Rectal smooth muscle tissue (tissue), 1 donor: Measurements from ENCODE around the gene NAP1L4.

Experiments used
- H3K27ac ChIP-seq: one replicate; pipeline ENCODE4 v1.7.0; 2013; ENCODE audit warnings: low read depth, low read length, inconsistent platforms
- H3K27me3 ChIP-seq: one replicate; pipeline ENCODE4 v1.7.0; 2013; ENCODE audit warnings: low read length; ENCODE audit not compliant: control insufficient read depth, insufficient read depth
- H3K36me3 ChIP-seq: one replicate; pipeline ENCODE4 v1.7.0; 2013; ENCODE audit warnings: low read length; ENCODE audit not compliant: control insufficient read depth, insufficient read depth
- H3K4me1 ChIP-seq: one replicate; pipeline ENCODE4 v1.7.0; 2013; ENCODE audit warnings: low read length; ENCODE audit not compliant: control insufficient read depth, insufficient read depth
- H3K4me3 ChIP-seq: one replicate; pipeline ENCODE4 v1.7.0; 2013; ENCODE audit warnings: low read length
- H3K9ac ChIP-seq: one replicate; pipeline ENCODE4 v1.7.0; 2013; ENCODE audit warnings: low read length

Gene NAP1L4

GRCh38 chr11:2983908-2984307 lies 8.2 kb downstream of the NAP1L4 start:
- no peak overlapping the region for H3K27ac ChIP-seq
- no peaks in the 10 kb centered on the region for H3K27me3 ChIP-seq
- H3K9ac ChIP-seq = no peak overlapping the region
- H3K36me3 ChIP-seq = no peaks in the 10 kb centered on the region
- H3K4me1 ChIP-seq = peaks cover 7% of the 10 kb centered on the region
- H3K4me3 ChIP-seq = no peak overlapping the region

GRCh38 chr11:2982214-2982613 lies 9.9 kb downstream of the NAP1L4 start:
- Histone ChIP-seq H3K36me3 (peaks cover under 1% of the 10 kb centered on the region), H3K9ac (no peak overlapping the region), H3K4me1 (peaks cover 3% of the 10 kb centered on the region), H3K27me3 (no peaks in the 10 kb centered on the region), H3K27ac (no peak overlapping the region), H3K4me3 (no peak overlapping the region)

GRCh38 chr11:2981130-2981529 lies 11.0 kb downstream of the NAP1L4 start:
- H3K4me1 ChIP-seq = peaks cover 3% of the 10 kb centered on the region
- no peak overlapping the region for H3K27ac ChIP-seq
- no peak overlapping the region for H3K9ac ChIP-seq
- no peaks in the 10 kb centered on the region for H3K27me3 ChIP-seq
- H3K36me3 ChIP-seq = peaks cover 10% of the 10 kb centered on the region
- H3K4me3 ChIP-seq = no peak overlapping the region

GRCh38 chr11:2980168-2980840 lies 11.8 kb downstream of the NAP1L4 start:
- Histone ChIP-seq H3K36me3 (peaks cover 12% of the 10 kb centered on the region), H3K27me3 (no peaks in the 10 kb centered on the region), H3K4me3 (no peak overlapping the region), H3K9ac (no peak overlapping the region), H3K4me1 (peaks cover 3% of the 10 kb centered on the region), H3K27ac (no peak overlapping the region)

- H3K27me3 ChIP-seq = no peaks in the 10 kb centered on the region
- H3K4me3 ChIP-seq = no peak overlapping the region
- H3K4me1 ChIP-seq = no peaks in the 10 kb centered on the region
- peaks cover 31% of the 10 kb centered on the region for H3K36me3 ChIP-seq
- no peak overlapping the region for H3K9ac ChIP-seq
- H3K27ac ChIP-seq = no peak overlapping the region
These were observed 15.0 kb downstream of the NAP1L4 start for GRCh38 chr11:2977113-2977512.

DNA sequence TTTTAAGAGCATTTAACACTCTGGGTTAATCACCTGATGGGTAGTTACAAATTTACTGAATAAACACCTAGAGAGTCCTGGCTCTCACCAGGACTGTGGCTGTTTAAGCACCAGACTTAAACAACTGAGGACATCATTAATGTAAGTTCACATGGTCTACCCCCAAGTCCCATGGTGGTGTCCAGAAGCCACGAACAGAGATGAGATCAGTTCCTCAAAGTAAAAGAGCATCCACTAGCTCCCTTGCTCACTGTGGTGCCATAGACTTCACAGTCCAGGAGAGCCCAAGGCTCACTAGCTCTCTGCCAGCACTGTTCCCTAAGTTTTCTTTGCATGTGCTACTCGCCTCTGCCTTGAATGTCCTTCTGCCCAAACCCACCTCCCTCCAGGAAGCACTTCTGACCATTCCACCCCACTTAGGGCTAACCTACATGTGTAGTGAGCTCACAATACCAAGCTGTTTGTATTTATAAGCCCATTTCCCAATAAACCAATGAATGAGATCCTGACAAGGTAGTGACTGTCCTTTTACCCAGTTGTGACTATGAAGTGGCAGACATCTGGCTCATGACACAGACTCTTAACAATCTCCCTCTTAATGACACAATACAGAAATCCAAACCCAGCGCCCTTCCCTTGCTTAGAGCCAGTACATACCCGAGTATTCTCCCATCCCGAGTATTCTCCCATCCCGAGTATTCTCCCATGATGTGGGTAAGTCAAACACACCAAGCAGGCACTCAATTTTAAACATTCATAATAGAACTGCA lies 15.7 kb downstream of the NAP1L4 start:
- H3K27ac ChIP-seq = no peak overlapping the region
- no peaks in the 10 kb centered on the region for H3K27me3 ChIP-seq
- H3K4me1 ChIP-seq = no peaks in the 10 kb centered on the region
- H3K36me3 ChIP-seq = peaks cover 31% of the 10 kb centered on the region
- H3K9ac ChIP-seq = no peak overlapping the region
- H3K4me3 ChIP-seq = no peak overlapping the region

DNA sequence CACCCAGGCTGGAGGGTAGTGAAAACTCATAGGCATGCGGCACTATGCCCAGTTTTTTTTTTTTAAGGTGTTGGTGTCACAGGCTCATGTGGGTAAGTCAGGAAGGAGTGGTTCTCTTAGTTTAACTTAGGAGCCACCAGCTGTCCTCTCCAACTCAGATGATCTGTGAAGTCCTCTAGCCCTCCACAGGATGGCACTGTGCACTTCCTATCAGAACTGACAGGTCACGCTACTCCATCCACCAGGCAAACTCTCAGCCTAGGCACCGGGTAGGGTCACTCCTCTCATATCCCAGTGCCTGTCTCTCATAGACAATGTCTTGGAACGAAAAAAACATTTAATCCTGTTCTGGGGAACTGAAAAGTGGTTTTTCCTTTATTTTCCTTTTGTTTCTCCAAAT lies 16.5 kb downstream of the NAP1L4 start:
- Histone ChIP-seq H3K27ac (no peak overlapping the region), H3K9ac (no peak overlapping the region), H3K27me3 (no peaks in the 10 kb centered on the region), H3K36me3 (peaks cover 36% of the 10 kb centered on the region), H3K4me1 (no peaks in the 10 kb centered on the region), H3K4me3 (no peak overlapping the region)

DNA sequence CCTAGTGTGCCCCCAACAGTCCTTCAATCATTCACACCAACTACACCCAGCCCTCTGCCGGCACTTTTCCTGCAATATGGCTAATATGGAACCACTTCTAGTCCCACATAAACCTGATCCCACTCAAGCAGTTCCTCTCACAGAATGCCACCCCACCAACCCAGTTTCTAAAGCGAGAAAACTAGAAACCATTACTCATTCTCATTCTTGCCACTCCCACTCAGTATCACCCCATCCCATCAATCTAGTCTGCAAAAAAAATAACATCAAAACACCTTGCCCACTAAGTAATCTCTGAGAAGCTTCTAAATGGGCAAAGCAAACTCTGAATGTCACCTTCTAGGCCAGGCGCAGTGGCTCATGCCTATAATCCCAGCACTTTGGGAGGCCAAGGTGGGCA lies 17.9 kb downstream of the NAP1L4 start:
- no peaks in the 10 kb centered on the region for H3K4me1 ChIP-seq
- H3K27ac ChIP-seq = no peak overlapping the region
- peaks cover 44% of the 10 kb centered on the region for H3K36me3 ChIP-seq
- H3K9ac ChIP-seq = no peak overlapping the region
- H3K4me3 ChIP-seq = no peak overlapping the region
- no peaks in the 10 kb centered on the region for H3K27me3 ChIP-seq

DNA sequence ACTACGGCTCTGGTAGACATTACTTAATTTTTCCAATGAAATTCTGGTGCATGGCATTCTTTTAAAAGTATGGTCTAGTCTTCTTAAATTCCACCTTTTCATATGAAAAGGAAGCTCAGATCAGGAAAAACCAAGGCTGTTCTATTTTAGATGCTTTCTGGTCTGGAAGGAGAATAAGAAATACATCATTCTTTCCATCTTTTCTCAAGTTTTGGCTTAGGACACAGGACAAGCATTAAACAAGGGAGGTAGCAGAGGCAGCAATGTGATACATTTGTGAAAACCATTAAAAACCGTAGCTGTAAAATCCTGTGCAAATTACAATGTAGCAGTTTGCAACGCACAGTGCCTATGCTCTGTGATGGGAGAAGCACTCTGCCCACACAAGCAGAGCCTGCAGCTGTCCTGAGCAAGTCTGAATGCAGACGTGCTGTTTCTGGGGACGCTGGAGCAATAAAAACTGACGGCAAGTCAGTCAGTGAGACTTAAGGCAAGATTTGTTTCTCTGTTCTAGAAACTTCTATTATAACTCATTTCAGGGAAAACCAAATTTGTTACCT lies 23.7 kb downstream of the NAP1L4 start:
- no peaks in the 10 kb centered on the region for H3K27me3 ChIP-seq
- H3K4me1 ChIP-seq = no peaks in the 10 kb centered on the region
- no peak overlapping the region for H3K27ac ChIP-seq
- no peak overlapping the region for H3K4me3 ChIP-seq
- no peak overlapping the region for H3K9ac ChIP-seq
- peaks cover 52% of the 10 kb centered on the region for H3K36me3 ChIP-seq

DNA sequence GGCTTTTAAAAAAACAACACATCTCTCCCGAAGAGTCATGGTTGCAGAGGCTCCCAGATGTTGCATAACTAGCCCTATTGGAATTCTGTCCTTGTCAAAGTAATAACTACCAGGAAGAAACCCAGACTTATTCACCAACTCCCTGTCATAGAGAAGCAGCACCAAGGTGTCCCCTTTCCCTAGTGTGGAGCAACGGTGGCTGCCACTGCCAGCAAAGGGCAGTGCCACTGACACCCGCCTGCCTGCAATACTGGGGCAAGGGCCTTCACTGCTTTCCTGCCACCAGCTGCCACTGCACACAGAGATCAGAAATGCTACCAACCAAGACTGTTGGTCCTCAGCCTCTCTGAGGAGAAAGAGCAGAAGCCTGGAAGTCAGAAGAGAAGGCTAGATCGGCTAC lies 27.3 kb downstream of the NAP1L4 start:
- Histone ChIP-seq H3K4me1 (no peaks in the 10 kb centered on the region), H3K4me3 (no peak overlapping the region), H3K9ac (no peak overlapping the region), H3K36me3 (peaks cover 59% of the 10 kb centered on the region), H3K27ac (no peak overlapping the region), H3K27me3 (no peaks in the 10 kb centered on the region)

DNA sequence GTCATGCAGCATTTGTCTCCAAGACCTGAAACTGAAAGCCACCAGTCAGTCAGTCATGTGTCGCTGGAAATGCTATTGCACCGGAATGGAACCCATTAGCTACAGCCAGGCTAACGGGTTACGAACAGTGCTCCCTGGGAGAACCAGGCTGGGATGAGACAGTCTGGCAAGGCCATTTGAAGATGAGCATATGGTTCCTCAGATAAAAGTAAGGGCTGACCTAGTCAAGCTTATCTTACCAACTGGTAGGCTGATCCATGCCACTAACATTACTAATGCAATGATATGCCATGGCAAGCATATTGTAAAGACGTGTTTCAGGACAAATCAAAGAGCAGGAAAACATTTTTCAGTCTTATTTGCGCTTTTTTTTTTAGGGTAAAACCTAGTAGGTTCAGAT lies 28.4 kb downstream of the NAP1L4 start:
- Histone ChIP-seq H3K9ac (no peak overlapping the region), H3K27ac (no peak overlapping the region), H3K4me3 (no peak overlapping the region), H3K4me1 (no peaks in the 10 kb centered on the region), H3K27me3 (no peaks in the 10 kb centered on the region), H3K36me3 (peaks cover 60% of the 10 kb centered on the region)

- Histone ChIP-seq H3K9ac (no peak overlapping the region), H3K4me1 (no peaks in the 10 kb centered on the region), H3K27ac (no peak overlapping the region), H3K27me3 (no peaks in the 10 kb centered on the region), H3K4me3 (no peak overlapping the region), H3K36me3 (peaks cover 59% of the 10 kb centered on the region)
These were observed 28.9 kb downstream of the NAP1L4 start for GRCh38 chr11:2963112-2963754.
